Tibial nerve (tissue), 4 donors: ENCODE results near the gene TBL3.

Experiments used
- CTCF ChIP-seq, 5 experiments: fragments of 200-600 bp in 3 of 5; fragments of 450-650 bp in 2 of 5; sonication (generic) in 3 of 5; IDR thresholded peaks; one replicate each; pipeline ENCODE4 v1.5.1; 2016 to 2019; ENCODE audit warnings: antibody characterized with exemption in 5 of 5, mild to moderate bottlenecking in 3 of 5, moderate library complexity in 2 of 5
- EP300 ChIP-seq, 2 donors: sonication (generic); formaldehyde crosslinking; IDR thresholded peaks; one replicate each; pipeline ENCODE4 v1.6.1; 2017; ENCODE audit warnings: antibody characterized with exemption in 2 of 2, mild to moderate bottlenecking in 1 of 2
- POLR2A ChIP-seq, 2 donors: fragments of 450-650 bp; IDR thresholded peaks; one replicate each; pipeline ENCODE4 v1.6.1; 2017; ENCODE audit warnings: antibody characterized with exemption in 2 of 2, mild to moderate bottlenecking in 2 of 2, moderate library complexity in 2 of 2

GRCh38 chr16:1990101-1990350 is 18.2 kb downstream of the TBL3 start:
- TF ChIP-seq CTCF (IDR thresholded peaks at IDR 0.05) = no peak
- TF ChIP-seq EP300 (IDR thresholded peaks at IDR 0.05) = no peak
- TF ChIP-seq POLR2A (IDR thresholded peaks at IDR 0.05) = no peak
